Umbilical cord (tissue), 2 donors: ENCODE data around the gene ZNF746. TPM values are rescaled to one million over a fixed set of nuclear protein-coding genes. Genes with fewer than 3 reads are reported as not detected.

ENCODE experiments used
- DNase-seq: peaks from one replicate; pipeline ENCODE4 v3.0.0-alpha.2; 2015; ENCODE audit warnings: low spot score
- total RNA-seq: library from RNA; depleted of rRNA; stranded (reverse); fragments of >200 nt; gene quantifications from one replicate; pipeline ENCODE4 v1.2.3, GENCODE V29; 2014; ENCODE audit warnings: low replicate concordance; ENCODE audit not compliant: insufficient read depth

ZNF746 gene
- total RNA-seq, 1 donor from 2014 or later = 15.2 TPM

DNA sequence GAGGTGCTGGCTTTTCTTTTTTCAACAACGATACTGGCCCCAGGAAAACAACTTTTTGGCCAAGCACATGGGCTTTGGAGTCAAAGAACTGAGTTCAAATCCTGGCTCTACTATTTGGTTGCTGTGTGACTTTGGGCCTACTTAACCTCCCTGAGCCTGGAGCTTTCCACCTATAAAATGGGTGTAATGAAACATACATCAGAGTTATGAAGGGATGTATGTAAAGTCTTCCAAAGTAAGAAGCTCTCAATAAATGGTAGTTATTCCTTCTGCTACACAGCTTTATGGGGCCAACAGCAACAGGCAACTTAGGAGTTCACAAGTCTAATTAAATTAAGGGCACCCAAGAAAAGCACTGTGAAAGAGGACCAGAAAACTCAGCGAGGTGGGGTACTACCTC, 69.7 kb downstream of the ZNF746 start:
- DNase-seq = no peak

DNA sequence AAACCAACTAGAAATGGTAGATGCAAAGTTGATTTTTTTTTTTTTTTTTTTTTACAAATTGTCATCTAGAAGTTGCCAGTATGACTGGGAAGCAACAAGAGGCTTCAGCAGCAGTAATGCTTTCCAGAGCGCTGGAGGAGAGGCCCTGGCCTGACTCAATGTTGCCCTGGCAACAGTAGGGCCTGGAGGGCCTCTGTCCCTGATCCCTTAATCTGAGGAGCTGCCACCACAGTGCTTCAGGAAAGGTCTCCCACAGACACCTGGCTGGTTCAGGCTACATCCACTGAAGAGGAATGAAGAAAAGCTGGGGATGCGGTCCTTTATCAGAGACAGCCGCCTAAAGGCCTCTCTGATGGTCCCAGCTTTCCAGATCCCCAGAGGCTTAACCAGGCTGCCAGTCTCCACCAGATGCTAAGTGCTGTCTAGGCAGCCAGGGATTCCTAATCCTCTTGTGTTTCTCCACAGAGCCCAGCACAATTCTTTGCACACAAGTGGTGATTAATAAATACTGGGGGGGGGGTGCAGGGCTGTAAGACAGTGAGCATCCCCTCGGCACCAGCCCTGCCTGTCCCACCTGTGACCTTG, 70.4 kb downstream of the ZNF746 start:
- DNase-seq = peak; percentile 79

GRCh38 chr7:149423449-149424110, 74.0 kb downstream of the ZNF746 start:
- DNase-seq = peak; percentile 61

DNA sequence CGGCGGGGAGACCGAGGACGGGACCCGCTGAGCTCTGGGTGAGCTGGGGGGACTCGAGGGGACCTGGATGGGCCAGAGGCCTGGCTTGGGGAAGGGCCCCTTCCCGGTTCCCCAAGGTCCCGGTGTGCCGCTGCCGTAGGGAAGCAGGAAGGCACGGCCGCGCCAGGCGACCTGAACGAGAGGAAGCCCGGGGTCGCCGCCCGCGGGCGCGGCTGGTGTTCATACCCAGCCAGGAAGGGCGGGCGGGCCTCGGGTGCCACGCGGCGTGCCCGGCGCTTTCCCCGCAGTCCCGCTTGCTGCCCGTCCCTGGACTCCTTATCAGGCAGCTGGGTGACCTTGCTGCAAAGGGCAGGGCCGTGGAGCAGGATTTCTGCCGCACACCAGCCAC, 74.7 kb downstream of the ZNF746 start:
- no peak for DNase-seq

Other genes starting within 250 kb of the ZNF746 start
- 15.9 TPM for gene ZNF783, start 235.6 kb downstream of the ZNF746 start, total RNA-seq
- gene ZNF777, start 36.7 kb downstream of the ZNF746 start, total RNA-seq = 4.3 TPM